Breast epithelium (tissue), 4 donors: ENCODE data around the gene DGKQ. TPM values are rescaled to one million over a fixed set of nuclear protein-coding genes. Genes with fewer than 3 reads are reported as not detected.

Source experiments
- DNase-seq, 2 donors: peaks; one replicate each; pipeline ENCODE4 v3.0.0-alpha.2; 2019; ENCODE audit warnings: low spot score in 2 of 2
- H3K27ac ChIP-seq, 2 donors: fragments of 200-600 bp; sonication (generic) in 1 of 2; one replicate each; pipeline ENCODE4 v1.5.1; 2016 to 2019; ENCODE audit warnings: mild to moderate bottlenecking in 1 of 2
- H3K27me3 ChIP-seq, 2 donors: fragments of 200-600 bp; sonication (generic) in 1 of 2; one replicate each; pipeline versions ENCODE4 v1.5.1 to v1.6.0; 2017 to 2019; ENCODE audit warnings: control low read depth in 1 of 2, mild to moderate bottlenecking in 1 of 2
- H3K36me3 ChIP-seq: fragments of 200-600 bp; one replicate; pipeline ENCODE4 v1.5.1; 2019
- H3K4me1 ChIP-seq, 2 donors: fragments of 200-600 bp; sonication (generic); one replicate each; pipeline ENCODE4 v1.5.1; 2016 to 2019; ENCODE audit warnings: control low read depth in 1 of 2
- H3K4me3 ChIP-seq, 3 donors: fragments of 200-600 bp; sonication (generic); 1 replicate in 2 of 3; 2 replicates in 1 of 3; pipeline ENCODE4 v1.5.1; 2016 to 2019; ENCODE audit warnings: mild to moderate bottlenecking in 3 of 3, moderate library complexity in 2 of 3
- H3K9me3 ChIP-seq, 2 donors: fragments of 200-600 bp; sonication (generic) in 1 of 2; one replicate each; pipeline ENCODE4 v1.5.1; 2016 to 2019; ENCODE audit warnings: control low read depth in 1 of 2
- CTCF ChIP-seq, 3 donors: fragments of 450-650 bp; IDR thresholded peaks; one replicate each; pipeline ENCODE4 v1.5.1; 2016 to 2017; ENCODE audit warnings: antibody characterized with exemption in 3 of 3, mild to moderate bottlenecking in 3 of 3, moderate library complexity in 3 of 3
- POLR2A ChIP-seq: fragments of 450-650 bp; IDR thresholded peaks from one replicate; pipeline ENCODE4 v1.6.1; 2016; ENCODE audit warnings: antibody characterized with exemption, mild to moderate bottlenecking, moderate library complexity
- POLR2AphosphoS5 ChIP-seq, 3 donors: sonication (generic); formaldehyde crosslinking; IDR thresholded peaks; one replicate each; pipeline ENCODE4 v1.6.1; 2017; ENCODE audit warnings: antibody characterized with exemption in 3 of 3
- intact Hi-C: fragments of 100-400 bp; cut with DNase I; formaldehyde crosslinking; loops from one replicate; pipeline ENCODE4 v1.15.1; 2023; ENCODE audit warnings: low total_unique reads
- total RNA-seq, 3 donors: library from RNA; depleted of rRNA; stranded (reverse); fragments of >200 nt; gene quantifications; one replicate each; pipeline ENCODE4 v1.1.0, GENCODE V29; 2016

The DGKQ gene
- total RNA-seq, 3 donors from 2014 or later = 5.3 to 9.4 (median 8.8) TPM

- TF ChIP-seq CTCF (IDR thresholded peaks at IDR 0.05) = no peak
- TF ChIP-seq POLR2A = no peak
- TF ChIP-seq POLR2AphosphoS5 (IDR thresholded peaks at IDR 0.05) = no peak
- intact Hi-C loops = no loop called here
- no peak overlapping the region for H3K4me3 ChIP-seq
- H3K27me3 ChIP-seq = no peaks in the 10 kb centered on the region
- no peaks in the 10 kb centered on the region for H3K4me1 ChIP-seq
- no peaks in the 10 kb centered on the region for H3K36me3 ChIP-seq
- DNase-seq = no peak
- H3K9me3 ChIP-seq = no peaks in the 10 kb centered on the region
- no peak overlapping the region for H3K27ac ChIP-seq
Observed at GRCh38 chr4:965766-966134, 7.6 kb downstream of the DGKQ start.

GRCh38 chr4:965048-965765, 8.2 kb downstream of the DGKQ start:
- no peak for DNase-seq
- no peak overlapping the region for H3K27ac ChIP-seq
- no peaks in the 10 kb centered on the region for H3K27me3 ChIP-seq
- H3K4me1 ChIP-seq = no peaks in the 10 kb centered on the region
- TF ChIP-seq CTCF (IDR thresholded peaks at IDR 0.05) = no peak
- no peak for TF ChIP-seq POLR2A
- TF ChIP-seq POLR2AphosphoS5 (IDR thresholded peaks at IDR 0.05) = no peak
- H3K36me3 ChIP-seq = no peaks in the 10 kb centered on the region
- H3K9me3 ChIP-seq = no peaks in the 10 kb centered on the region
- intact Hi-C loops = no loop called here
- no peak overlapping the region for H3K4me3 ChIP-seq

- no peak for DNase-seq
- intact Hi-C loops = no loop called here
- H3K27ac ChIP-seq = no peak overlapping the region
- H3K9me3 ChIP-seq = no peaks in the 10 kb centered on the region
- TF ChIP-seq CTCF (IDR thresholded peaks at IDR 0.05) (no peak), POLR2AphosphoS5 (IDR thresholded peaks at IDR 0.05) (no peak), POLR2A (no peak)
- no peaks in the 10 kb centered on the region for H3K4me1 ChIP-seq
- H3K27me3 ChIP-seq = no peaks in the 10 kb centered on the region
- H3K36me3 ChIP-seq = no peaks in the 10 kb centered on the region
- no peak overlapping the region for H3K4me3 ChIP-seq
Observed at GRCh38 chr4:964346-965025, 8.9 kb downstream of the DGKQ start.

- no peaks in the 10 kb centered on the region for H3K4me1 ChIP-seq
- no peak for TF ChIP-seq CTCF (IDR thresholded peaks at IDR 0.05)
- TF ChIP-seq POLR2A = no peak
- no peak for TF ChIP-seq POLR2AphosphoS5 (IDR thresholded peaks at IDR 0.05)
- intact Hi-C loops = no loop called here
- H3K36me3 ChIP-seq = peaks cover 3% of the 10 kb centered on the region
- no peak overlapping the region for H3K4me3 ChIP-seq
- H3K9me3 ChIP-seq = no peaks in the 10 kb centered on the region
- DNase-seq = no peak
- H3K27me3 ChIP-seq = no peaks in the 10 kb centered on the region
- no peak overlapping the region for H3K27ac ChIP-seq
Observed at GRCh38 chr4:963276-964225, 9.8 kb downstream of the DGKQ start.
